ENCODE results near the gene RNF40. TPM values are rescaled to one million over a fixed set of nuclear protein-coding genes. Genes with fewer than 3 reads are reported as not detected.
A peak's percentile ranks its signal among the peaks of the same experiment; 100 is the strongest.

Gene RNF40
- total and polyA plus RNA-seq, 2 of the 8 experiments (the other 6 are each of a cell fraction or from before 2014, with no cell fraction given) = 38.5 to 68.7 TPM

DNA sequence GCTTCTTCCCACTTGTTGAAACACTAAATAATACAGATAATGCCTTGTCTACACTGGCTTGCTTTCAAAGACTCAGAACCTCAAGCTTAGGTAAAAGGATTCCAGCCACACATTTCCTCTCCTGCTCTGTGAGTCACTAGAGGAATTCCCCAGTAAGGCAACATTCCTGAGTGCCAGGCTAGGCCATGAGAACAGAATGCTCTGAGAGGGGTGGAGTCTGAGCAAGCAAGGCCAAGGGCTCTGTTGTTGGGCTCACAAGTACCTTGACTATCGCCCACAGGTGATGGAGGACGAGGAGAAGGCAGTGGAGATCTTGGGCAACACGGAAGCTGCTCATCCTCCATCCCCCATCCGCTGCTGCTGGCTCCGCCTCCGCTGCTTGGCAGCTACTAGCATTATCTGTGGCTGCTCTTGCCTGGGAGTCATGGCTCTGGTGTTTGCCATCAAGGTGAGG, 20.6 kb upstream of the RNF40 start:
- Histone ChIP-seq H4K91ac (replicated peaks; ENCODE audit: insufficient read length, low read length) (no peak overlapping the region), H3K27me3 (replicated peaks in 1 of 4; ENCODE audit: control insufficient read depth in 3 of 4, extremely low read depth in 1 of 4, insufficient read depth in 3 of 4, low read length in 3 of 4) (no peaks in the 10 kb centered on the region; a peak in 1 of 7 replicates), H2BK120ac (replicated peaks; ENCODE audit: low read depth, low read length) (no peak overlapping the region), H3K56ac (replicated peaks; ENCODE audit: insufficient read length, low read depth, low read length) (no peak overlapping the region), H3K36me3 (ENCODE audit: control insufficient read depth in 2 of 4, insufficient read depth in 4 of 4, low read length in 3 of 4) (peaks cover 5 to 37% (median 23%) of the 10 kb centered on the region in 4 experiments), H4K20me1 (replicated peaks in 1 of 2; ENCODE audit: control insufficient read depth in 1 of 2, insufficient read depth in 2 of 2, low read length in 2 of 2) (peaks cover 2 to 6% of the 10 kb centered on the region in 2 experiments), H3K23ac (ENCODE audit: insufficient read length) (no peak overlapping the region), H2AK5ac (ENCODE audit: low read depth, low read length) (no peak overlapping the region), H3K4me2 (ENCODE audit: insufficient read depth in 1 of 2, low read depth in 2 of 2, low read length in 2 of 2) (no peak overlapping the region), H3K14ac (ENCODE audit: insufficient read length) (no peak overlapping the region), H2BK12ac (ENCODE audit: low read depth, low read length) (no peak overlapping the region), H3K9ac (replicated peaks in 1 of 4; ENCODE audit: extremely low read depth in 1 of 4, low read depth in 3 of 4, low read length in 3 of 4) (no peak overlapping the region), H4K5ac (ENCODE audit: insufficient read length, low read depth, low read length) (no peak overlapping the region), H3K79me2 (ENCODE audit: control insufficient read depth in 1 of 2, insufficient read depth in 2 of 2, low read length in 2 of 2) (no peaks in the 10 kb centered on the region), H3K18ac (ENCODE audit: extremely low read depth, low read length) (no peak overlapping the region), H3K4me3 (ENCODE audit: extremely low read depth in 1 of 4, insufficient read depth in 2 of 4, low read depth in 3 of 4, low read length in 4 of 4) (no peak overlapping the region; a peak in 1 of 8 replicates), H2BK15ac (ENCODE audit: low read length) (no peak overlapping the region), H3K23me2 (ENCODE audit: low read depth, low read length) (no peaks in the 10 kb centered on the region; the same call in 1 of the 2 replicates), H2BK20ac (ENCODE audit: low read length) (no peak overlapping the region), H3K4ac (replicated peaks; ENCODE audit: insufficient read length, low read depth, low read length) (no peak overlapping the region), H4K8ac (ENCODE audit: extremely low read depth, insufficient read depth, low read length) (no peak overlapping the region), H3K9me3 (ENCODE audit: insufficient read depth in 2 of 2, low read depth in 1 of 2, low read length in 1 of 2) (no peaks in the 10 kb centered on the region), H2AFZ (ENCODE audit: low read length) (no peak overlapping the region), H3K79me1 (ENCODE audit: low read depth, low read length) (no peaks in the 10 kb centered on the region), H2BK5ac (ENCODE audit: low read depth, low read length) (no peak overlapping the region), H3K4me1 (replicated peaks in 1 of 4; ENCODE audit: control insufficient read depth in 3 of 4, insufficient read depth in 4 of 4, low read length in 3 of 4) (peaks cover 0 to 7% (median 2%) of the 10 kb centered on the region in 4 experiments; a peak in 5 of 7 replicates), H3K27ac (ENCODE audit: low read depth, low read length) (no peak overlapping the region)
- CTCF ChIA-PET (ENCODE audit: partially characterized antibody) = no interaction called here
- FAIRE-seq (no peak), DNase-seq (ENCODE audit: low read depth in 1 of 2, low spot score in 2 of 2) (no peak)
- WGBS, 2 experiments (ENCODE audit: extremely low coverage in 1 of 2, insufficient coverage in 1 of 2, insufficient read length in 1 of 2, insufficient replicate concordance in 2 of 2, low coverage in 1 of 2, low lambda C conversion rate in 2 of 2, missing lambda C conversion rate in 1 of 2) = 92% methylated on average over 6 of the region's 6 CpGs; no CpG with 5 or more reads in 1 of the 2 experiments
- peak; percentile 53; the same call in 1 of the 2 replicates for TF ChIP-seq POLR2AphosphoS5 (IDR thresholded peaks at IDR 0.05; ENCODE audit: low read depth, low read length)
- TF ChIP-seq TAF1 (IDR thresholded peaks at IDR 0.05; ENCODE audit: low read depth, low read length) = 0 out of 2 replicates have a peak, but pooled peaks have one; percentile 31
- TF ChIP-seq BCL11A (IDR thresholded peaks at IDR 0.05; ENCODE audit: low read depth in 2 of 2, low read length in 2 of 2) = no peak
- peak; percentile 34; the same call in 1 of the 2 replicates for TF ChIP-seq TEAD4 (IDR thresholded peaks at IDR 0.05; ENCODE audit: low read depth, low read length)
- POLR2A ChIA-PET (ENCODE audit: partially characterized antibody) = interaction anchor here (1.0 to 2.5 kb wide), 5 partner anchors 9 to 33 kb away, joined by 3 to 9 read pairs (median 4); no protein-coding TSS in a partner anchor

Data from H1 (cell line).